ENCODE measurements around the gene FBLN1.

GRCh38 chr22:45582955-45583320 is 80.3 kb downstream of the FBLN1 start:
- TF ChIP-seq CTCF (IDR thresholded peaks at IDR 0.05; ENCODE audit: low read depth, low read length) (no peak), POLR2A (IDR thresholded peaks at IDR 0.05; ENCODE audit: extremely low read depth, insufficient read length) (no peak), MYC (IDR thresholded peaks at IDR 0.05; ENCODE audit: low read depth, low read length) (no peak)
